ENCODE results near the gene DOCK4. TPM values are rescaled to one million over a fixed set of nuclear protein-coding genes. Genes with fewer than 3 reads are reported as not detected.

The DOCK4 gene
- total RNA-seq, 4 donors from 2014 or later = 30.8 to 49.8 (median 37.2) TPM

DNA sequence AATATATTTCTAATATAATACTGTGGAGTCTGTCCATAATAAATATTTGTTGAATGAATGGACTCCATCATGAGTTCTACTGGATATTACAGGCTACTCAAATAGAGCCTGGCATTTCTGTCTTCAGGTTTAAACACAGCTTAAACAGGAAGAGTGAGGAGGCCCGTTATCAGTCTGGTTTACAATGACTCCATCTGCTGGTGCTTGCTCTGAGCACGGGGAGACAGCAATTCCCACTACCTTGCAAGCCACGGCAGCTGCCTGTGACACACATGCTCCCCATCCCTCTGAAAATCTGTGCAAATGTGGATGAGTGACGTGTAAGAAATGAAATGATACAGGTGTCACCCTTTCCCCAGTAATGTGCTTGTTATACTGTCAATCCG lies 350.4 kb downstream of the DOCK4 start:
- no peaks in the 10 kb centered on the region for H3K27me3 ChIP-seq
- H3K9me3 ChIP-seq = no peaks in the 10 kb centered on the region
- 51 to 55% methylated on average over 5 of the region's 5 CpGs for WGBS, 2 donors
- no peak for DNase-seq (ENCODE audit: low spot score in 2 of 2)
- H3K27ac ChIP-seq = no peak overlapping the region
- no peak for TF ChIP-seq CTCF (IDR thresholded peaks at IDR 0.05)
- no peak for TF ChIP-seq EP300 (IDR thresholded peaks at IDR 0.05)
- no peak for TF ChIP-seq POLR2A (IDR thresholded peaks at IDR 0.05)
- H3K4me1 ChIP-seq = no peaks in the 10 kb centered on the region
- peaks cover 0 to 10% (median 0%) of the 10 kb centered on the region in 3 donors for H3K36me3 ChIP-seq
- no peak overlapping the region for H3K4me3 ChIP-seq

DNA sequence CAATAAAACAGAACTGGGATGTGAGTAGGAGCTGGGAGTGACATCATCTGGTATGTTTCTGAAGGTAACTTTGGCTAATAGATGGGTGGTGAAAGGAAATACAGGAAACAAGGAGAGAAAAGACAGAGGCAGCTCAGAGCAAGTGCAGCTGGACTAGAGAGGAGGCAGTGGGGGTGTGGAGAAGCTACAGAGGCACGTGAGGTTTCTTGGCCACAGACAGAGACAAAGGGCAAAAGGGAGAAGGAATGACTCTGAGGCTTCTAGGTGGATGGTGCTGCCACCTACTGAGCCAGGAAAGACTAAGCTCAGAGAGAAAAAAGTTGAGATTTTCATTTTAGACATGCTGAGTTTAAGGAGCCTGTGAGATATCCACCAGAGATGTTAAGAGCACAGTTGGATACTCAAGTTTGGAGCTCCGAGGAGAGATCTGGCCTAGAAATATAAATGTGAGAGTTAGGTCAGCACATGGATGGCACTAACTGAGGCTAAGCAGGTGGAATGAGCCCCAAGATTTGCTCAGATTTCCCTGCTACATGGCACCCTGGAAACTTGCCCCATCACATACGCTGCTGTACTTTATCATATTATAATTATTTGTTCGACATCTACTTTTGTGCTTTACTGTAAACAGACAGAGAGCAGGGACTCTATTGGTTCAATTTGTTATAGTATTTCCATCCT lies 350.9 kb downstream of the DOCK4 start:
- Histone ChIP-seq H3K4me3 (no peak overlapping the region), H3K4me1 (no peaks in the 10 kb centered on the region), H3K36me3 (peaks cover 0 to 6% (median 0%) of the 10 kb centered on the region in 3 donors), H3K27ac (no peak overlapping the region), H3K9me3 (no peaks in the 10 kb centered on the region), H3K27me3 (no peaks in the 10 kb centered on the region)
- TF ChIP-seq CTCF (IDR thresholded peaks at IDR 0.05) = peak in 4 of 5 experiments; percentile 16 to 52 (median 22)
- TF ChIP-seq EP300 (IDR thresholded peaks at IDR 0.05) = no peak
- WGBS, 2 donors = 57% methylated on average over 4 of the region's 4 CpGs
- DNase-seq (ENCODE audit: low spot score in 2 of 2) = peak in 1 of 2 donors; percentile 27

GRCh38 chr7:111853201-111853990 lies 352.8 kb downstream of the DOCK4 start:
- no peaks in the 10 kb centered on the region for H3K9me3 ChIP-seq
- TF ChIP-seq POLR2A (IDR thresholded peaks at IDR 0.05) (no peak), CTCF (IDR thresholded peaks at IDR 0.05) (no peak), EP300 (IDR thresholded peaks at IDR 0.05) (no peak)
- H3K4me3 ChIP-seq = no peak overlapping the region
- WGBS, 2 donors = 85 to 86% methylated on average over 10 of the region's 10 CpGs
- no peak for DNase-seq (ENCODE audit: low spot score in 2 of 2)
- H3K4me1 ChIP-seq = no peaks in the 10 kb centered on the region
- H3K36me3 ChIP-seq = peaks cover 0 to 10% (median 0%) of the 10 kb centered on the region in 3 donors
- no peaks in the 10 kb centered on the region for H3K27me3 ChIP-seq
- H3K27ac ChIP-seq = no peak overlapping the region

GRCh38 chr7:111852081-111852480 lies 354.1 kb downstream of the DOCK4 start:
- DNase-seq (ENCODE audit: low spot score in 2 of 2) = no peak
- no peak for TF ChIP-seq EP300 (IDR thresholded peaks at IDR 0.05)
- no peak for TF ChIP-seq POLR2A (IDR thresholded peaks at IDR 0.05)
- no peak for TF ChIP-seq CTCF (IDR thresholded peaks at IDR 0.05)
- 93 to 94% methylated on average over 7 of the region's 7 CpGs for WGBS, 2 donors

DNA sequence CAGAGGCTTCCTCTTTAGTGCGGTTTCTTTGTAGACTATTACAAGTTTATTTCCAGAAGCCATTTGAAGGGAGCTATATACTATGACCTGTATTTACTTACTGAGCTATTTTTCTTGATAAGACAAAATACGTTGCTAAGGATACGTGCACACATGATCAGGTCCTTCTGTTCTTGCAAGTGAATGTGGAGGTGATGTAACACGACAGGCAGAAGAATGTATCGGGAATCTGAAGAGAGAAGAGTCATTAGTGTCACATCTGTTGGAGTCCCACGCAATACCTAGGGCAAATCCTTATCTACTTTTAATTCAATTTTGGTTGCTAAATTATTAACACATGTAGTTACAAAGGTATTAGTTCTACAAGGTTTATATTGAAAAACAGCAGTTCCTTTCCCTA lies 359.3 kb downstream of the DOCK4 start:
- no peak for DNase-seq (ENCODE audit: low spot score in 2 of 2)
- Histone ChIP-seq H3K4me1 (no peaks in the 10 kb centered on the region), H3K4me3 (no peak overlapping the region), H3K36me3 (peaks cover 0 to 54% (median 0%) of the 10 kb centered on the region in 3 donors), H3K27ac (no peak overlapping the region), H3K9me3 (no peaks in the 10 kb centered on the region), H3K27me3 (no peaks in the 10 kb centered on the region)
- TF ChIP-seq POLR2A (IDR thresholded peaks at IDR 0.05) (no peak), EP300 (IDR thresholded peaks at IDR 0.05) (no peak), CTCF (IDR thresholded peaks at IDR 0.05) (no peak)
- WGBS, 2 donors = 83 to 87% methylated on average over 6 of the region's 6 CpGs

More at GRCh38 chr7:111852081-111852480, 354.1 kb downstream of the DOCK4 start:
- no peak overlapping the region for H3K27ac ChIP-seq
- H3K4me3 ChIP-seq = no peak overlapping the region
- no peaks in the 10 kb centered on the region for H3K9me3 ChIP-seq
- H3K36me3 ChIP-seq = peaks cover 0 to 11% (median 0%) of the 10 kb centered on the region in 3 donors
- no peaks in the 10 kb centered on the region for H3K27me3 ChIP-seq
- H3K4me1 ChIP-seq = no peaks in the 10 kb centered on the region
